Measurements from ENCODE around the gene MED13. TPM values are rescaled to one million over a fixed set of nuclear protein-coding genes. Genes with fewer than 3 reads are reported as not detected.

The MED13 gene
- total RNA-seq, 1 experiment from 2014 or later: 96.0 TPM

DNA sequence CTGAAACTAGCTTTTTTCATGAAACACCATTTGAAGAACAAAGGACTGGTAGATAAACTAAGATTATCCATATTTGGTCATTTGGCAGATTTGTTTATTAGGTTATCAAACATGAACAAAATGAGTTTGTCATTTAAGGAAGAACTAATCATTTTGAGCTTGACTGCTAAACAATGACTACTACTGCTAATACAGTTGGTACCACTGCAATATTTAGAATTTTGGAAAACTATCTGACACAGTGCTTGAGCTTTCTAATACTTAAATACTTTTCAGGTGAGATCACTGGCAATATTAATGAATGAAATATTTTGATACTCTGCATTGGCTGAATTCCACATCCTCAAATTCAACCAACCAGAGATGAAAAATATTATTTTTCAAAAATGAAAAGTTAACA lies 47.2 kb downstream of the MED13 start:
- POLR2A ChIA-PET: interaction anchor here (0.6 kb wide), 1 partner anchor 338 kb away, joined by 3 read pairs; no protein-coding TSS in a partner anchor

DNA sequence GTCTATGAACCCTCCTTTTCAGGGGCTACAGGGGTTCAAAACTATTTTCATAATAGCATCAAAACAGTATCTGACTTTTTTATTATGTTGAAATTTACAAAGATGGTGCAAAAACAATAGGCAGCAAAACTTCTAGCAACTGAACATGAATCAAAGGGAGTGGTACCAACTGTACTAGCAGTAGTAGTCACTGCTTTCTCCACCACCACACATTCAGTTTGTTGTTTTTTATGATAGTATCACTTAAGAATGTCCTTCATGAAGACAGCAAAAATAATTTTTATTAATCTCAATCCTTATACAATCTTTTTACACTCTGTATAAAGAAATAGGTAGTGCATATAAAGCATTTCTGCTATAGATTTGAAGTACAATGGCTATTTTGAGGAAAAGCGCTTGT lies 47.6 kb downstream of the MED13 start:
- Histone ChIP-seq H2AFZ (ENCODE audit: low read depth, low read length, poor library complexity, severe bottlenecking) (no peak overlapping the region), H3K27ac (ENCODE audit: low read depth, low read length) (no peak overlapping the region), H4K20me1 (ENCODE audit: insufficient read depth) (peaks cover 11% of the 10 kb centered on the region; the same call in 1 of the 2 replicates), H3K4me2 (ENCODE audit: low read length) (no peak overlapping the region), H3K36me3 (ENCODE audit: control insufficient read depth in 1 of 2, insufficient read depth in 2 of 2, low read length in 2 of 2) (peaks cover 17 to 21% of the 10 kb centered on the region in 2 experiments), H3K9ac (ENCODE audit: low read length) (no peak overlapping the region), H3K4me1 (ENCODE audit: control insufficient read depth in 1 of 2, insufficient read depth in 2 of 2, low read length in 2 of 2) (peaks cover 0 to 6% of the 10 kb centered on the region in 2 experiments; a peak in 1 of 4 replicates), H3K4me3 (replicated peaks in 1 of 2; ENCODE audit: low read depth in 1 of 2, low read length in 2 of 2) (no peak overlapping the region), H3K79me2 (ENCODE audit: insufficient read depth, low read length) (peaks cover 77% of the 10 kb centered on the region), H3K9me2 (ENCODE audit: insufficient read depth) (no peaks in the 10 kb centered on the region), H3K9me3 (ENCODE audit: control insufficient read depth in 1 of 2, insufficient read depth in 1 of 2, low read depth in 1 of 2, low read length in 2 of 2) (no peaks in the 10 kb centered on the region), H3K27me3 (ENCODE audit: insufficient read depth, low read length) (no peaks in the 10 kb centered on the region)
- RAD21 ChIA-PET (ENCODE audit: low non-redundant PET in 1 of 2, low total read pairs in 2 of 2, uncharacterized antibody in 2 of 2, unreplicated experiment in 2 of 2): no interaction called here
- intact Hi-C loops (cut with micrococcal nuclease): no loop called here
- POLR2A ChIA-PET: interaction anchor here (0.6 kb wide), 1 partner anchor 337 kb away, joined by 3 read pairs; no protein-coding TSS in a partner anchor
- no TSS peak for BruUV-seq (replicated peaks)
- DNase-seq (ENCODE audit: low read depth, low spot score) (no peak), ATAC-seq (no peak)
- CTCF ChIA-PET: no interaction called here
- TF ChIP-seq, protein P1, sequence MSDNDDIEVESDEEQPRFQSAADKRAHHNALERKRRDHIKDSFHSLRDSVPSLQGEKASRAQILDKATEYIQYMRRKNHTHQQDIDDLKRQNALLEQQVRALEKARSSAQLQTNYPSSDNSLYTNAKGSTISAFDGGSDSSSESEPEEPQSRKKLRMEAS (IDR thresholded peaks at IDR 0.05): no peak
- no peak for TF ChIP-seq CBX3 (IDR thresholded peaks at IDR 0.05; ENCODE audit: low read depth)
- TF ChIP-seq YY1 (IDR thresholded peaks at IDR 0.05; ENCODE audit: extremely low read depth, insufficient replicate concordance, low read depth, low read length): no peak
- TF ChIP-seq, protein P2, sequence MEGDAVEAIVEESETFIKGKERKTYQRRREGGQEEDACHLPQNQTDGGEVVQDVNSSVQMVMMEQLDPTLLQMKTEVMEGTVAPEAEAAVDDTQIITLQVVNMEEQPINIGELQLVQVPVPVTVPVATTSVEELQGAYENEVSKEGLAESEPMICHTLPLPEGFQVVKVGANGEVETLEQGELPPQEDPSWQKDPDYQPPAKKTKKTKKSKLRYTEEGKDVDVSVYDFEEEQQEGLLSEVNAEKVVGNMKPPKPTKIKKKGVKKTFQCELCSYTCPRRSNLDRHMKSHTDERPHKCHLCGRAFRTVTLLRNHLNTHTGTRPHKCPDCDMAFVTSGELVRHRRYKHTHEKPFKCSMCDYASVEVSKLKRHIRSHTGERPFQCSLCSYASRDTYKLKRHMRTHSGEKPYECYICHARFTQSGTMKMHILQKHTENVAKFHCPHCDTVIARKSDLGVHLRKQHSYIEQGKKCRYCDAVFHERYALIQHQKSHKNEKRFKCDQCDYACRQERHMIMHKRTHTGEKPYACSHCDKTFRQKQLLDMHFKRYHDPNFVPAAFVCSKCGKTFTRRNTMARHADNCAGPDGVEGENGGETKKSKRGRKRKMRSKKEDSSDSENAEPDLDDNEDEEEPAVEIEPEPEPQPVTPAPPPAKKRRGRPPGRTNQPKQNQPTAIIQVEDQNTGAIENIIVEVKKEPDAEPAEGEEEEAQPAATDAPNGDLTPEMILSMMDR (IDR thresholded peaks at IDR 0.05 in 2 of 3, conservative IDR thresholded peaks at IDR 0.05 in 1 of 3; ENCODE audit: borderline replicate concordance in 1 of 3, insufficient read depth in 1 of 3, low read depth in 2 of 3, low read length in 2 of 3): no peak
- no peak for TF ChIP-seq SP1 (IDR thresholded peaks at IDR 0.05; ENCODE audit: low read depth)
- no peak for TF ChIP-seq CEBPB (IDR thresholded peaks at IDR 0.05; ENCODE audit: low read depth)
- TF ChIP-seq TCF7L2 (IDR thresholded peaks at IDR 0.05; ENCODE audit: borderline replicate concordance, extremely low read depth, insufficient read depth, insufficient read length): no peak
- TF ChIP-seq POLR2A (IDR thresholded peaks at IDR 0.05; ENCODE audit: borderline replicate concordance, extremely low read depth, insufficient read depth, insufficient read length): no peak
- TF ChIP-seq POLR2AphosphoS5 (IDR thresholded peaks at IDR 0.05; ENCODE audit: low read depth, low read length): no peak

More for the DNA sequence above, 47.2 kb downstream of the MED13 start:
- TF ChIP-seq, protein P2 (IDR thresholded peaks at IDR 0.05 in 2 of 3, conservative IDR thresholded peaks at IDR 0.05 in 1 of 3; ENCODE audit: borderline replicate concordance in 1 of 3, insufficient read depth in 1 of 3, low read depth in 2 of 3, low read length in 2 of 3): no peak
- no peak for TF ChIP-seq EGR1 (IDR thresholded peaks at IDR 0.05; ENCODE audit: low read depth)
- TF ChIP-seq, protein P3, sequence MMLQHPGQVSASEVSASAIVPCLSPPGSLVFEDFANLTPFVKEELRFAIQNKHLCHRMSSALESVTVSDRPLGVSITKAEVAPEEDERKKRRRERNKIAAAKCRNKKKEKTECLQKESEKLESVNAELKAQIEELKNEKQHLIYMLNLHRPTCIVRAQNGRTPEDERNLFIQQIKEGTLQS (IDR thresholded peaks at IDR 0.05): no peak
- no peak for TF ChIP-seq POLR2AphosphoS5 (IDR thresholded peaks at IDR 0.05; ENCODE audit: low read depth, low read length)
- intact Hi-C loops (cut with micrococcal nuclease): no loop called here
- no peak overlapping the region for H2AFZ ChIP-seq (ENCODE audit: low read depth, low read length, poor library complexity, severe bottlenecking)
- H4K20me1 ChIP-seq (ENCODE audit: insufficient read depth): peaks cover 11% of the 10 kb centered on the region; the same call in 1 of the 2 replicates
- H3K4me3 ChIP-seq (replicated peaks in 1 of 2; ENCODE audit: low read depth in 1 of 2, low read length in 2 of 2): no peak overlapping the region
- H3K4me2 ChIP-seq (ENCODE audit: low read length): no peak overlapping the region
- no peak overlapping the region for H3K27ac ChIP-seq (ENCODE audit: low read depth, low read length)
- no peak for ATAC-seq
- no TSS peak for BruUV-seq (replicated peaks)
- ChIA-PET CTCF (no interaction called here), RAD21 (ENCODE audit: low non-redundant PET in 1 of 2, low total read pairs in 2 of 2, uncharacterized antibody in 2 of 2, unreplicated experiment in 2 of 2) (no interaction called here)
- peaks cover 0 to 6% of the 10 kb centered on the region in 2 experiments; a peak in 1 of 4 replicates for H3K4me1 ChIP-seq (ENCODE audit: control insufficient read depth in 1 of 2, insufficient read depth in 2 of 2, low read length in 2 of 2)
- no peaks in the 10 kb centered on the region for H3K27me3 ChIP-seq (ENCODE audit: insufficient read depth, low read length)
- no peaks in the 10 kb centered on the region for H3K9me3 ChIP-seq (ENCODE audit: control insufficient read depth in 1 of 2, insufficient read depth in 1 of 2, low read depth in 1 of 2, low read length in 2 of 2)
- no peaks in the 10 kb centered on the region for H3K9me2 ChIP-seq (ENCODE audit: insufficient read depth)
- DNase-seq (ENCODE audit: low read depth, low spot score): no peak
- no peak overlapping the region for H3K9ac ChIP-seq (ENCODE audit: low read length)
- H3K79me2 ChIP-seq (ENCODE audit: insufficient read depth, low read length): peaks cover 79% of the 10 kb centered on the region
- H3K36me3 ChIP-seq (ENCODE audit: control insufficient read depth in 1 of 2, insufficient read depth in 2 of 2, low read length in 2 of 2): peaks cover 17 to 24% of the 10 kb centered on the region in 2 experiments

Data from HCT116 (cell line).